Thoracic aorta (tissue), 2 donors: ENCODE measurements around the gene SYTL2. TPM values are rescaled to one million over a fixed set of nuclear protein-coding genes. Genes with fewer than 3 reads are reported as not detected.

Experiments used
- ATAC-seq: fragments of 150-250 bp; one replicate; pipeline ENCODE4 v1.8.0; 2017; ENCODE audit warnings: low read depth; ENCODE audit not compliant: insufficient number of reproducible peaks, low FRiP score
- DNase-seq: peaks from one replicate; pipeline ENCODE4 v3.0.0-alpha.2; 2020; ENCODE audit warnings: low spot score
- H3K27ac ChIP-seq, 2 donors: fragments of 200-600 bp; sonication (generic); 1 replicate in 1 of 2; 2 replicates in 1 of 2; pipeline ENCODE4 v1.5.1; 2016; ENCODE audit warnings: mild to moderate bottlenecking in 2 of 2, moderate library complexity in 2 of 2
- H3K27me3 ChIP-seq: fragments of 200-600 bp; sonication (generic); replicated peaks from 2 replicates; pipeline ENCODE4 v1.6.0; 2016; ENCODE audit warnings: mild to moderate bottlenecking; ENCODE audit not compliant: insufficient read depth
- H3K36me3 ChIP-seq: fragments of 200-600 bp; sonication (generic); one replicate; pipeline ENCODE4 v1.5.1; 2016
- H3K4me1 ChIP-seq, 2 donors: fragments of 200-600 bp; sonication (generic); 1 replicate in 1 of 2; 2 replicates in 1 of 2; pipeline versions ENCODE4 v1.5.1 to v1.6.0; 2016; ENCODE audit warnings: low read depth in 2 of 2, mild to moderate bottlenecking in 1 of 2; ENCODE audit not compliant: control insufficient read depth in 1 of 2
- H3K4me3 ChIP-seq: fragments of 200-600 bp; sonication (generic); 2 replicates; pipeline ENCODE4 v1.5.1; 2016; ENCODE audit warnings: mild to moderate bottlenecking
- H3K9me3 ChIP-seq: fragments of 200-600 bp; sonication (generic); 2 replicates; pipeline ENCODE4 v1.5.1; 2016
- CTCF ChIP-seq: fragments of 200-600 bp; sonication (generic); IDR thresholded peaks from one replicate; pipeline ENCODE4 v1.5.1; 2019; ENCODE audit warnings: antibody characterized with exemption
- total RNA-seq, 2 donors: library from RNA; depleted of rRNA; stranded (reverse); fragments of >200 nt; gene quantifications; one replicate each; pipeline versions ENCODE4 v1.1.0 to v1.2.3, GENCODE V29; 2016

Gene SYTL2
- total RNA-seq, 2 donors from 2014 or later, result 27.8 to 36.0 TPM

GRCh38 chr11:85776951-85777602 is 33.9 kb downstream of the SYTL2 start:
- Histone ChIP-seq H3K36me3 (no peaks in the 10 kb centered on the region), H3K27ac (no peak overlapping the region), H3K27me3 (no peaks in the 10 kb centered on the region), H3K9me3 (no peaks in the 10 kb centered on the region), H3K4me1 (peaks cover 7 to 22% of the 10 kb centered on the region in 2 donors), H3K4me3 (no peak overlapping the region)
- no peak for ATAC-seq
- TF ChIP-seq CTCF, result no peak
- no peak for DNase-seq

- ATAC-seq (no peak), DNase-seq (no peak)
- Histone ChIP-seq H3K27me3 (no peaks in the 10 kb centered on the region), H3K4me1 (peaks cover 7 to 22% of the 10 kb centered on the region in 2 donors), H3K4me3 (no peak overlapping the region), H3K9me3 (no peaks in the 10 kb centered on the region), H3K27ac (no peak overlapping the region), H3K36me3 (no peaks in the 10 kb centered on the region)
- no peak for TF ChIP-seq CTCF
Observed at GRCh38 chr11:85774256-85775101, 36.5 kb downstream of the SYTL2 start.

- no peak for TF ChIP-seq CTCF
- H3K27ac ChIP-seq, result no peak overlapping the region
Observed at GRCh38 chr11:85772695-85773094, 38.2 kb downstream of the SYTL2 start.

GRCh38 chr11:85771568-85771967 is 39.4 kb downstream of the SYTL2 start:
- peaks cover 7 to 22% of the 10 kb centered on the region in 2 donors for H3K4me1 ChIP-seq
- no peak overlapping the region for H3K27ac ChIP-seq
- no peak for DNase-seq
- ATAC-seq, result no peak
- no peak for TF ChIP-seq CTCF
- no peaks in the 10 kb centered on the region for H3K9me3 ChIP-seq
- no peaks in the 10 kb centered on the region for H3K27me3 ChIP-seq
- H3K4me3 ChIP-seq, result no peak overlapping the region
- H3K36me3 ChIP-seq, result no peaks in the 10 kb centered on the region

More at GRCh38 chr11:85772695-85773094, 38.2 kb downstream of the SYTL2 start:
- ATAC-seq (no peak), DNase-seq (no peak)
- no peak overlapping the region for H3K4me3 ChIP-seq
- no peaks in the 10 kb centered on the region for H3K27me3 ChIP-seq
- peaks cover 7 to 22% of the 10 kb centered on the region in 2 donors for H3K4me1 ChIP-seq
- H3K36me3 ChIP-seq, result no peaks in the 10 kb centered on the region
- H3K9me3 ChIP-seq, result no peaks in the 10 kb centered on the region

GRCh38 chr11:85769771-85770170 is 41.2 kb downstream of the SYTL2 start:
- no peak for ATAC-seq
- no peak for TF ChIP-seq CTCF
- H3K36me3 ChIP-seq, result no peaks in the 10 kb centered on the region
- no peak overlapping the region for H3K4me3 ChIP-seq
- no peaks in the 10 kb centered on the region for H3K27me3 ChIP-seq
- H3K4me1 ChIP-seq, result peaks cover 7 to 20% of the 10 kb centered on the region in 2 donors
- no peaks in the 10 kb centered on the region for H3K9me3 ChIP-seq
- DNase-seq, result no peak
- no peak overlapping the region for H3K27ac ChIP-seq
